SU-DHL-6 (cell line): ENCODE measurements around the gene TMCC3.

ENCODE experiments used
- EZH2phosphoT487 ChIP-seq: fragments of 200-600 bp; sonication (generic), shearing (Covaris generic); conservative IDR thresholded peaks from 2 replicates; pipeline ENCODE4 v1.6.1; 2018; ENCODE audit warnings: mild to moderate bottlenecking, antibody characterized with exemption, low read length, moderate library complexity, mixed read lengths
- TF ChIP-seq, protein P1 (sequence below): fragments of 200-600 bp; sonication (generic); IDR thresholded peaks from one replicate; pipeline ENCODE4 v1.5.1; 2017; ENCODE audit warnings: antibody characterized with exemption, mild to moderate bottlenecking, low read length, moderate library complexity; ENCODE audit not compliant: insufficient read depth, poor library complexity, severe bottlenecking

DNA sequence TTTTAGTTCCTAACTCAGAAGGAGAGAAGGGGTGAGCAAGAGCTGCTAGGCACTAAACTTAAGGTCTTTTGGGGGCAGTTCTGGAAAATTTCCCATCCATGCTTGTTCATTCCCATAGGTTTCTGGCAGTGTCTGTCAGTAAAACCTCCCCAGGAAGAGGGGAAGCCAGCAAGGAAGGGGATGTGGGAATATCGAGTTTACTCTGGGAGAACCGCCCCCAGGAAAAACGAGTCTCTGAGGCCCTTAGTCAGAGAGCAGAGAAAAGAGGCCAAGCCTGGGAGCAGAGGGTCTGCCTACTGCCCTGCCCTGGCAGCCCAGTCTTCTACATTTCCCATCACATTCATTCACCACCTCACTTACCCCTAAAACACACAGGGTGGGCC lies 55.9 kb downstream of the TMCC3 start:
- TF ChIP-seq, protein P1, sequence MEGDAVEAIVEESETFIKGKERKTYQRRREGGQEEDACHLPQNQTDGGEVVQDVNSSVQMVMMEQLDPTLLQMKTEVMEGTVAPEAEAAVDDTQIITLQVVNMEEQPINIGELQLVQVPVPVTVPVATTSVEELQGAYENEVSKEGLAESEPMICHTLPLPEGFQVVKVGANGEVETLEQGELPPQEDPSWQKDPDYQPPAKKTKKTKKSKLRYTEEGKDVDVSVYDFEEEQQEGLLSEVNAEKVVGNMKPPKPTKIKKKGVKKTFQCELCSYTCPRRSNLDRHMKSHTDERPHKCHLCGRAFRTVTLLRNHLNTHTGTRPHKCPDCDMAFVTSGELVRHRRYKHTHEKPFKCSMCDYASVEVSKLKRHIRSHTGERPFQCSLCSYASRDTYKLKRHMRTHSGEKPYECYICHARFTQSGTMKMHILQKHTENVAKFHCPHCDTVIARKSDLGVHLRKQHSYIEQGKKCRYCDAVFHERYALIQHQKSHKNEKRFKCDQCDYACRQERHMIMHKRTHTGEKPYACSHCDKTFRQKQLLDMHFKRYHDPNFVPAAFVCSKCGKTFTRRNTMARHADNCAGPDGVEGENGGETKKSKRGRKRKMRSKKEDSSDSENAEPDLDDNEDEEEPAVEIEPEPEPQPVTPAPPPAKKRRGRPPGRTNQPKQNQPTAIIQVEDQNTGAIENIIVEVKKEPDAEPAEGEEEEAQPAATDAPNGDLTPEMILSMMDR: no peak
- no peak for TF ChIP-seq EZH2phosphoT487
